CD4-positive, alpha-beta memory T cell (primary cell): ENCODE results near the gene NRSN2. TPM values are rescaled to one million over a fixed set of nuclear protein-coding genes. Genes with fewer than 3 reads are reported as not detected.

Experiments
- CTCF ChIA-PET: fragments of 350-600 bp; sonication (Branson Sonifier 250); formaldehyde crosslinking; loops from one replicate; lab custom pipeline; 2021; ENCODE audit warnings: inconsistent platforms; ENCODE audit not compliant: partially characterized antibody; lab: Charles Lee
- POLR2A ChIA-PET: fragments of 350-600 bp; sonication (Branson Sonifier 250); formaldehyde crosslinking; loops from one replicate; lab custom pipeline; 2021; ENCODE audit not compliant: partially characterized antibody; lab: Charles Lee
- DNase-seq, 5 donors: peaks; one replicate each; pipeline versions ENCODE4 v3.0.0 to v3.0.0-alpha.2; 2020 to 2022; ENCODE audit warnings: mixed read lengths in 1 of 5
- H3K27ac ChIP-seq: one replicate; pipeline ENCODE4 v1.7.0; 2013; ENCODE audit warnings: low read depth, low read length
- H3K27me3 ChIP-seq: 2 replicates; pipeline ENCODE4 v1.7.0; 2013; ENCODE audit warnings: mild to moderate bottlenecking, low read length, moderate library complexity; ENCODE audit not compliant: insufficient read depth
- H3K36me3 ChIP-seq: 2 replicates; pipeline ENCODE4 v1.7.0; 2013; ENCODE audit warnings: mild to moderate bottlenecking, low read length, moderate library complexity; ENCODE audit not compliant: insufficient read depth
- H3K4me1 ChIP-seq: 2 replicates; pipeline ENCODE4 v1.7.0; 2013; ENCODE audit warnings: mild to moderate bottlenecking, low read length, moderate library complexity; ENCODE audit not compliant: insufficient read depth
- H3K4me3 ChIP-seq, 2 donors: one replicate each; pipeline ENCODE4 v1.7.0; 2013; ENCODE audit warnings: low read length in 2 of 2, mild to moderate bottlenecking in 1 of 2
- H3K9me3 ChIP-seq, 2 donors: one replicate each; pipeline ENCODE4 v1.7.0; 2013; ENCODE audit warnings: low read length in 2 of 2, control low read depth in 1 of 2; ENCODE audit not compliant: control insufficient read depth in 1 of 2
- H3K27ac Mint-ChIP-seq, 7 donors: one replicate each; pipeline ENCODE4 v1.8.0; 2020 to 2021; ENCODE audit warnings: mixed read lengths in 7 of 7, mild to moderate bottlenecking in 6 of 7, inconsistent platforms in 3 of 7, moderate library complexity in 3 of 7
- H3K27me3 Mint-ChIP-seq, 2 donors: one replicate each; pipeline ENCODE4 v1.8.0; 2020 to 2021; ENCODE audit warnings: mixed read lengths in 2 of 2
- H3K36me3 Mint-ChIP-seq, 2 donors: one replicate each; pipeline ENCODE4 v1.8.0; 2020 to 2021; ENCODE audit warnings: mixed read lengths in 2 of 2, inconsistent platforms in 1 of 2, mild to moderate bottlenecking in 1 of 2
- H3K4me1 Mint-ChIP-seq, 4 donors: one replicate each; pipeline ENCODE4 v1.8.0; 2020 to 2021; ENCODE audit warnings: mixed read lengths in 4 of 4, mild to moderate bottlenecking in 1 of 4
- H3K4me3 Mint-ChIP-seq, 8 donors: one replicate each; pipeline ENCODE4 v1.8.0; 2020 to 2021; ENCODE audit warnings: mixed read lengths in 8 of 8, mild to moderate bottlenecking in 7 of 8, moderate library complexity in 6 of 8, inconsistent platforms in 3 of 8
- H3K9me3 Mint-ChIP-seq, 8 donors: one replicate each; pipeline ENCODE4 v1.8.0; 2020 to 2021; ENCODE audit warnings: mixed read lengths in 8 of 8, mild to moderate bottlenecking in 5 of 8, inconsistent platforms in 3 of 8, moderate library complexity in 1 of 8
- intact Hi-C: fragments of 100-400 bp; cut with micrococcal nuclease; formaldehyde crosslinking; loops from one replicate; pipeline ENCODE4 v1.15.1; 2023
- polyA plus RNA-seq, 2 donors: library from polyadenylated mRNA; unstranded; fragments of 300-500 nt; fragmentation: Illumina TruSeq; gene quantifications; one replicate each; pipeline ENCODE4 v1.2.3, GENCODE V29; 2021
- total RNA-seq, 2 experiments: library from RNA; stranded (reverse); gene quantifications; one replicate each; pipeline ENCODE4 v1.2.3, GENCODE V29; 2021

NRSN2 gene
- total and polyA plus RNA-seq, 4 experiments from 2014 or later: 0.52 to 1.3 (median 1.1) TPM; not detected in 1

DNA sequence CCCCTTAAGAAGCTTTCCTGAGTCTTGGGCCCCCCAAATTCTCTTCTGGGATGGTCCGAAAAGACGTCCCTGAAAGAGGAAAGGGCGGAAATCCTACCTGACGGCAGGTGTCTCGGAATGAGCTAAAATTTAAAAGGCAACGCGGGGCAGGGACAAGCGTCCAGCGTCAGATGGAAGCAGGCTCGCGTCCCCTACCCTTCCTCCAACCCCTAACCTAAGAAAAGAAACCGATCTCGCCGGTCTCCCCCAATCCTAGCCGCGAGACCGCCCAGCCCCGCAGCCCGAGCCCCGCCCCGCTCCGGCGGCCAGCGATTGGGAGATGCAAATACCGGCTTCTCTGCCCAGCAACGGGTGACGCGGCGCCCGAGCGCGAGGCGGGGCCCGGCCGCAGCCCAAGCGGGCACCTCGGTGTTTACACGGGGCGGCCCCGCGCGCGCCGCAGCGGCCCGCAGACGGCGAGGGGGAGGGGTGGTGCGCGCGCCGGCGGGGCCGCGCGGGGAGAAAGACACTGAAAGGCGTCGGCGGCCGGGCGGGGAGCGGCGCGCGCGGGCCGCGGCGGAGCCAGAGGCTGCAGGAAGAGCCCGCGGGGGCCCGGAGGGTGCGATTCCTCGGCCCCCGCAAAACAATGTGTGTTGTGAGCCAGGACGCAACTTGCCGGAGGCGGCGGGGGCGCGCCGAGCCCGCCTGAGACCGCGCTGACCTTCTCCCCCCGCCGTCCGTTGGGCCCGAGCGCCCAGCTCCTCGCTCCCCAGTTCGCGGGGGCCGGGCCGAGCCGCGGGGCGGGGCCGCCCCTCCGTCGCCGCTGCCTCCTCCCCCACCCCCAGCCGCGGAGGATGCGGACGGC lies 21.6 kb upstream of the NRSN2 start, which contains the start of gene SOX12:
SOX12 (plus strand) TSS at position 508 of the 844 bp plus-strand sequence. CDS start 373 bp downstream, outside the sequence.
- peak within 1 kb of the TSS; percentile 79 to 96 for H3K4me3 ChIP-seq
- H3K9me3 Mint-ChIP-seq: no peaks in the 10 kb centered on the region
- ChIA-PET CTCF (interaction anchor here (0.8 to 3.1 kb wide), 3 partner anchors 26 to 59 kb away, joined by 3 to 16 read pairs (median 5); no protein-coding TSS in a partner anchor), POLR2A (interaction anchor here (0.6 to 4.3 kb wide), 12 partner anchors 15 to 218 kb away, joined by 3 to 112 read pairs (median 4); partner anchors contain the start of genes CSNK2A1, TBC1D20 and ZCCHC3)
- intact Hi-C loops: loop anchor here (1.0 kb wide), 3 partner anchors 28 to 83 kb away; partner anchors contain the start of genes C20orf96, RBCK1 and ZCCHC3
- H3K36me3 ChIP-seq: no peaks in the 10 kb centered on the region
- peaks cover 27% of the 10 kb centered on the region for H3K4me1 ChIP-seq
- peaks cover 0 to 1% of the 10 kb centered on the region in 2 donors for H3K36me3 Mint-ChIP-seq
- H3K4me1 Mint-ChIP-seq: peaks cover 3 to 26% (median 14%) of the 10 kb centered on the region in 4 donors
- H3K27ac ChIP-seq: peak within 1 kb of the TSS; percentile 50
- H3K27me3 ChIP-seq: no peaks in the 10 kb centered on the region
- peak; percentile 92 to 96 (median 92) for DNase-seq
- H3K9me3 ChIP-seq: no peaks in the 10 kb centered on the region
- peak within 1 kb of the TSS; percentile 90 to 95 (median 92) for H3K4me3 Mint-ChIP-seq
- H3K27me3 Mint-ChIP-seq: no peaks in the 10 kb centered on the region
- peak within 1 kb of the TSS; percentile 88 to 96 (median 92) for H3K27ac Mint-ChIP-seq

DNA sequence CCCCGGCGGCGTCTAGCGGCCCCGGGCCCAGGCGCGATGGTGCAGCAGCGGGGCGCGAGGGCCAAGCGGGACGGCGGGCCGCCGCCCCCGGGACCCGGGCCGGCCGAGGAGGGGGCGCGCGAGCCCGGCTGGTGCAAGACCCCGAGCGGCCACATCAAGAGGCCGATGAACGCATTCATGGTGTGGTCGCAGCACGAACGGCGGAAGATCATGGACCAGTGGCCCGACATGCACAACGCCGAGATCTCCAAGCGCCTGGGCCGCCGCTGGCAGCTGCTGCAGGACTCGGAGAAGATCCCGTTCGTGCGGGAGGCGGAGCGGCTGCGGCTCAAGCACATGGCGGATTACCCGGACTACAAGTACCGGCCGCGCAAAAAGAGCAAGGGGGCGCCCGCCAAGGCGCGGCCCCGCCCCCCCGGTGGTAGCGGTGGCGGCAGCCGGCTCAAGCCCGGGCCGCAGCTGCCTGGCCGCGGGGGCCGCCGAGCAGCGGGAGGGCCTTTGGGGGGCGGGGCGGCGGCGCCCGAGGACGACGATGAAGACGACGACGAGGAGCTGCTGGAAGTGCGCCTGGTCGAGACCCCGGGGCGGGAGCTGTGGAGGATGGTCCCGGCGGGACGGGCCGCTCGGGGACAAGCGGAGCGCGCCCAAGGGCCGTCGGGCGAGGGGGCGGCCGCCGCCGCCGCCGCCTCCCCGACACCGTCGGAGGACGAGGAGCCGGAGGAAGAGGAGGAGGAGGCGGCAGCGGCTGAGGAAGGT lies 20.8 kb upstream of the NRSN2 start:
- ChIA-PET CTCF (no interaction called here), POLR2A (interaction anchor here (0.6 to 4.3 kb wide), 10 partner anchors 24 to 145 kb away, joined by 3 to 112 read pairs (median 4); partner anchors contain the start of genes TRIB3 and ZCCHC3)
- H3K36me3 Mint-ChIP-seq: peaks cover 0 to 1% of the 10 kb centered on the region in 2 donors
- H3K4me3 Mint-ChIP-seq: peak overlapping the region; percentile 61 to 86 (median 80)
- no peaks in the 10 kb centered on the region for H3K9me3 ChIP-seq
- no peaks in the 10 kb centered on the region for H3K27me3 ChIP-seq
- H3K4me1 ChIP-seq: peaks cover 29% of the 10 kb centered on the region
- peaks cover 5 to 30% (median 14%) of the 10 kb centered on the region in 4 donors for H3K4me1 Mint-ChIP-seq
- H3K9me3 Mint-ChIP-seq: no peaks in the 10 kb centered on the region
- peak; percentile 39 to 63 (median 46) for DNase-seq
- intact Hi-C loops: loop anchor here (1.0 to 2.0 kb wide), 4 partner anchors 21 to 82 kb away; partner anchors contain the start of genes C20orf96, NRSN2, RBCK1 and ZCCHC3
- H3K27me3 Mint-ChIP-seq: no peaks in the 10 kb centered on the region
- no peaks in the 10 kb centered on the region for H3K36me3 ChIP-seq
- H3K27ac ChIP-seq: peak overlapping the region; percentile 50
- H3K4me3 ChIP-seq: peak overlapping the region in 1 of 2 donors; percentile 55
- H3K27ac Mint-ChIP-seq: peak overlapping the region in 5 of 7 donors; percentile 46 to 86 (median 77)

DNA sequence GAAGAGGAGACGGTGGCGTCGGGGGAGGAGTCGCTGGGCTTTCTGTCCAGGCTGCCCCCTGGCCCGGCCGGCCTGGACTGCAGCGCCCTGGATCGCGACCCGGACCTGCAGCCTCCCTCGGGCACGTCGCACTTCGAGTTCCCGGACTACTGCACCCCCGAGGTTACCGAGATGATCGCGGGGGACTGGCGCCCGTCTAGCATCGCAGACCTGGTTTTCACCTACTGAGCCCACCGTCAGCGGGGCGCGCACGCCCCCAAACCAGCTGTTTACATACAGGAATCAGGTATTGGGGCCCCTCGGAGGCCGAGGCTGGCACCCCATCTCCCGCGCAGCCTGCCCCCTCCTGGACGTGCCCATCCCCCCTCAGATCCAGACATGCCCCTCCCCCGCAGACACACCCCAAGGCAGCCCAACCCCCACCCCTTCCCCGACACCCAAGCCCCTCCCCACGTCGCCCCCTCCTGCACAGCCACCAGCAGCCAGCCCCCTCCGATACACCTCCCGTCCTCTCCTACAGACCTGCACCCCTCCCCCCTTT lies 20.2 kb upstream of the NRSN2 start:
- peaks cover 5 to 30% (median 14%) of the 10 kb centered on the region in 4 donors for H3K4me1 Mint-ChIP-seq
- no peaks in the 10 kb centered on the region for H3K27me3 Mint-ChIP-seq
- peak overlapping the region in 7 of 8 donors; percentile 64 to 75 (median 69) for H3K4me3 Mint-ChIP-seq
- no peaks in the 10 kb centered on the region for H3K9me3 Mint-ChIP-seq
- Histone ChIP-seq H3K36me3 (no peaks in the 10 kb centered on the region), H3K9me3 (no peaks in the 10 kb centered on the region), H3K27me3 (no peaks in the 10 kb centered on the region), H3K4me1 (peaks cover 29% of the 10 kb centered on the region), H3K4me3 (peak overlapping the region in 1 of 2 donors; percentile 41), H3K27ac (no peak overlapping the region)
- H3K36me3 Mint-ChIP-seq: peaks cover 0 to 1% of the 10 kb centered on the region in 2 donors
- intact Hi-C loops: loop anchor here (2.0 kb wide), 1 partner anchor 20 kb away; the partner anchor contains the start of gene NRSN2
- DNase-seq: peak in 2 of 5 donors; percentile 15 to 21
- POLR2A ChIA-PET: interaction anchor here (0.8 to 4.3 kb wide), 6 partner anchors 29 to 145 kb away, joined by 3 to 112 read pairs (median 4); partner anchors contain the start of genes TRIB3 and ZCCHC3
- peak overlapping the region in 6 of 7 donors; percentile 41 to 87 (median 66) for H3K27ac Mint-ChIP-seq
- CTCF ChIA-PET: no interaction called here

DNA sequence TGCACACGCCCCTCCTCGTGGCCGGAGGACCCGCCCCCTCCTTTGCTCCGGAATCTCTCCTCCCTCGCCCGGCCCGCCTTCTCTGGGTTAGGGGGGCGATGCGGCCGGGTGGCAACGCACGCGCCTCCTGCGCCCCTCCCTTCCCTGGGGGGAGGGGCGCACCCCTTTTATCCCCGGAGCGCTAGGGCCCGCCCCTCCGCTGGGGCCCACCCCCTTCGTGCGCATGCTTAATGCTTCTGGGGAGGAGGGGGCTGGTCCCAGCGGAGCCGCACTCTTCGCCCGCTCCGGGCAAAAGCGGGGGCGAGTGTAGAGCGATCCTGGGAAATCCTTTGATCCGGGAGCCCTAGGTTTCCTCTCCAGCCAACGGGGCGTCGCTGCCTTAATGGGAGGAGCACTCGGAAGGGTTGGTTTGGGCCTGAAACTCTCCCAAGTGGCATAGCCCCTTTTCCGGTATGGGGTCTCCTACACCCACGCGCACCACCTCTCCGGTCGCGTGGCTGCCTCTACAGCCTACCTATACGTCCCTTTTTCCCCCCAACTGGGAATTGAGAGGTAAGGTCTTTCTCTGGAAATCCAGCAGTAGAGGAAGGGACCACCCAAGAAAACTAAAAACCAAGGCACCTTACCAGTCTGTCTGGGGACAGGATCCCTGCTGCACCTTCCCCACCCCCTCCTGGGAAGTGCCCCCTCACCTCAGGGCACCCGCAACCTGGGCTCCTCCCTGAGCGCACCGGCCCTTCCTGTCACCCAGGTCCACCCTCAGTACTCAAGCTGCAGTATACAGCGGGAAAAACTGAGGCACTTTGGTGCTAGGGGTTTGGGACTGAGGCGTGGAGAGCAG lies 19.5 kb upstream of the NRSN2 start:
- Mint-ChIP-seq H3K4me3 (peak overlapping the region in 7 of 8 donors; percentile 43 to 75 (median 68)), H3K9me3 (no peaks in the 10 kb centered on the region), H3K4me1 (peaks cover 5 to 30% (median 14%) of the 10 kb centered on the region in 4 donors), H3K27me3 (no peaks in the 10 kb centered on the region), H3K36me3 (peaks cover 0 to 1% of the 10 kb centered on the region in 2 donors), H3K27ac (peak overlapping the region; percentile 29 to 86 (median 70))
- POLR2A ChIA-PET: interaction anchor here (1.6 kb wide), 1 partner anchor 111 kb away, joined by 3 read pairs; no protein-coding TSS in a partner anchor
- intact Hi-C loops: loop anchor here (2.0 kb wide), 1 partner anchor 19 kb away; the partner anchor contains the start of gene NRSN2
- Histone ChIP-seq H3K27me3 (no peaks in the 10 kb centered on the region), H3K27ac (no peak overlapping the region), H3K4me1 (peaks cover 29% of the 10 kb centered on the region), H3K36me3 (no peaks in the 10 kb centered on the region), H3K4me3 (peak overlapping the region in 1 of 2 donors; percentile 41), H3K9me3 (no peaks in the 10 kb centered on the region)
- peak; percentile 63 to 78 (median 68) for DNase-seq
- CTCF ChIA-PET: interaction anchor here (0.6 kb wide), 1 partner anchor 40 kb away, joined by 3 read pairs; no protein-coding TSS in a partner anchor

DNA sequence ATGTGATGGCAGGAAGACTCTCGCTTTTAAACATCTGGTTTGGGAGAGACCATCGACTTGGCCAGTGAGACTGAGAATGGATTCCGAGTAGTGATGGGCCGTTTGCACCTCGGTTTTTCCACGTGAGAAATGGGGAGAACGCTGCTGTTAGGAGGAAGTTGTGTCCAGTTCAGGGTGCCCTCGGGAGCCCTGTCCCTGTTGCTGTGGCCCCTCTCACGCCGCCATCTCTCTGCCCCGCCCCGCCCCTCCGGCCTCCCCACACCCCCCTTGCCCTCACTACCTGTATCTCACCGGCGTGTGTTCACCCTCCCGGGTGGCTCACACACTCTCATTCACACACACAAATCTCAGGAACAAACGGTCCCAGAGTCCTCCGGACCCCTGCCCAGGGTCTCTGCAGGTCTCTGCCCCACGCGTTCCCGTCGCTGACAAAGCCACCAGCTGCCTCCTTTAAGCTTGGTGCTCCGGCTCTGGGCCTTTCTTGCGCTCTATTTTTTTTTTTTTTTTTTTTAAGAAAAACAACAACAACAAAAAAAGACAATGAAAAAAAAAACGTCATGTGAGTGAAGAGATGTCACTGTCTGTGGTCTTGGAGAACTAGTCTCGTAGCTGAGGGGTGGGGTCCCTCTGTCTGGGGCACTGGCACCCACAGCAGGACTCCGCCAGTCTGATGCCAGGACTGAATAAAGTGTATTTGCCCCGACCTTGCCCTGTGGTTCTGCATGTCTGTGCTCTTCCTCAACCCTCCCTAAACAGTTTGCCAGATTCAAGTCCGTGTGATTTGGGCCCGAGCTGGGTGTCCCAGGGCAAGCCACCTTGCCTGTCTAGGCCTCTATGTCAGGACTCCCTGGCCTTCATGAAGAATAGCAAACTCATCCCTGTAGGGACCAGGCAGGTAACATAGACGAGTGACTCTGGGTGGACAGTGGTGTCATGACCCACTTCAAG lies 18.6 kb upstream of the NRSN2 start:
- peaks cover 5 to 30% (median 14%) of the 10 kb centered on the region in 4 donors for H3K4me1 Mint-ChIP-seq
- Histone ChIP-seq H3K9me3 (no peaks in the 10 kb centered on the region), H3K36me3 (no peaks in the 10 kb centered on the region), H3K27ac (no peak overlapping the region), H3K4me1 (peaks cover 29% of the 10 kb centered on the region), H3K4me3 (no peak overlapping the region), H3K27me3 (no peaks in the 10 kb centered on the region)
- H3K27me3 Mint-ChIP-seq: no peaks in the 10 kb centered on the region
- peaks cover 0 to 1% of the 10 kb centered on the region in 2 donors for H3K36me3 Mint-ChIP-seq
- no peak for DNase-seq
- POLR2A ChIA-PET: interaction anchor here (2.6 kb wide), 1 partner anchor 30 kb away, joined by 11 read pairs; no protein-coding TSS in a partner anchor
- peak overlapping the region in 7 of 8 donors; percentile 18 to 73 (median 60) for H3K4me3 Mint-ChIP-seq
- CTCF ChIA-PET: interaction anchor here (0.6 to 4.5 kb wide), 6 partner anchors 17 to 117 kb away, joined by 3 to 79 read pairs (median 15); partner anchors contain the start of gene DEFB132
- H3K27ac Mint-ChIP-seq: peak overlapping the region; percentile 26 to 80 (median 70)
- no peaks in the 10 kb centered on the region for H3K9me3 Mint-ChIP-seq
- intact Hi-C loops: no loop called here
